Stimulated activated CD8-positive, alpha-beta memory T cell treated with anti-CD3 and anti-CD28 coated beads, Interleukin-15, amount 100 ng/mL, for 4 hours (primary cell): Measurements from ENCODE around the gene LRRC58.
"Not testable (repeated sequence)": the region's sequence is repeated elsewhere in the genome, so short reads cannot be mapped to it uniquely, and the experiment has no call there.

ENCODE experiments used
- DNase-seq, 2 donors: peaks; one replicate each; pipeline ENCODE4 v3.0.0-alpha.2; 2020; ENCODE audit warnings: low read depth in 2 of 2

The LRRC58 gene

GRCh38 chr3:120339362-120339761 lies 9.8 kb downstream of the LRRC58 start:
- no peak for DNase-seq

DNA sequence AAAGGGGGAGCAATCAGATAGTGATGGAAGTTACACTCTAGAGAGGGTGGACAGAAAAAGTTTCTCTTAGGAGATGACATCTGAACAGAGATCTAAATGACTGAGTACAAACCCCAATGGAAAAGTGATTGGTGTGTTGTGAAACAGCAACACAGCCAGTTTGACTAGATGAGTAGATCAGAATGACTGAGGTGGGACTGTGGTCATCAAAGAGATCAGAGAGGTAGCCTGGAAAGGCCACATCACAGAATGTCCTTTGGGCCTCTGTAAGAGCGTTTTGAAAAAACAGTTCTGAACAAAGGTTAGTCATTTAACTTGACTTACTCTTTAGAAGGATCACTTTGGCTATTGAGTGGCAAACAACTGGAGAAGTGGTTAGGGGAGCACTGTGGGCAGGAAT lies 10.6 kb downstream of the LRRC58 start:
- DNase-seq = no peak

DNA sequence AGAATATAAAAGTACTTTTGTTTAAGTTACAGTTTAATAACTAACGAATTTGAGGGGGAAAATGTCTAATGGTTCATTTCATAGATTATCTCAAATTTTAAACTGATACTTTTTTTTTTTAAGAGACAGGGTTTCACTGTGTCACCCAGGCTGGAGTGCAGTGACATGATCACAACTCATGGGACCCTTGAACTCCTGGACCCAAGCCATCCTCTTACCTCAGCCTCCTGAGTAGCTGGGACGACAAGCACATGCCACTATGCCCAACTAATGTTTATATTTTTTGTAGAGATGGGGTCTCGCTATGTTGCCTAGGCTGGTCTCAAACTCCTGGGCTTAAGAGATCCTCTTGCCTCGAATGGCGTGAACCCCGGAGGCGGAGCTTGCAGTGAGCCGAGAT lies 16.5 kb downstream of the LRRC58 start:
- DNase-seq = no peak

GRCh38 chr3:120331076-120331475 lies 18.1 kb downstream of the LRRC58 start:
- DNase-seq = no peak

- DNase-seq = no peak
Observed at GRCh38 chr3:120326784-120327183, 22.4 kb downstream of the LRRC58 start.

GRCh38 chr3:120324190-120324589 lies 25.0 kb downstream of the LRRC58 start:
- no peak for DNase-seq

DNA sequence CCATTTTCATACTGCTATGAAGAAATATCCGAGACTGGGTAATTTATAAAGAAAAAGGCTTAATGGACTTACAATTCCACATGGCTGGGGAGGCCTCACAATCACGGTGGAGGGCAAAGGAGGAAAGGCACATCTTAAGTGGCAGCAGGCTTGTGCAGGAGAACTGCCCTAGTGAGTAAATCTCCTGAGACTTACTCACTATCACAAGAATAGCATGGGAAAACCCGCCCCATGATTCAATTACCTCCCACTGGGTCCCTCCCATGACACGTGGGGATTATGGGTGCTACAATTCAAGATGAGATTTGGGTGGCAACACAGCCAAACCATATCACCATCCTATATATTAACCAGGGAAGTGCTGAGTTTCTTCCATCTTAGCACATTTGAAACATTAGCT lies 25.4 kb downstream of the LRRC58 start:
- DNase-seq = not testable (repeated sequence)

GRCh38 chr3:120311863-120312794 lies 37.0 kb downstream of the LRRC58 start:
- DNase-seq = no peak

GRCh38 chr3:120306519-120307455 lies 42.4 kb downstream of the LRRC58 start:
- DNase-seq = no peak

- DNase-seq = no peak
Observed at GRCh38 chr3:120304616-120305015, 44.5 kb downstream of the LRRC58 start.

DNA sequence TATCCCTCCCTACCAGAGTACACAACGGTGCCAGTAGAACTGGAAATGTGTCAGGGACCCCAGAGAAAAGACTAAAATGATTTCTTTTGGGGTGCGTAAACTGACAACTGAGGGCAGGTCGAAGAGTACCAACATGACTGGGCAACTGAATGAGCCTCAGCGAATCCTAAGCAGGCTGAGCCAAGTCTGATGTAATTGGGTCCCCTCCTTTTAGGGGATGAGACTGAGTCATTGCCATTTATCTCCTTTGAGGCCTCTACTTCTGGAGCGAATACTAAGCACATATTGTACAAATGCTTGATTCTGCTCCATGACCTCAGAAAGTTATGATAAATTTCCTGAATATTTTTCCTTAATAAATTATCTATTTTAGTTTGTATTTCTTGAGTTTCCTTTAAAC lies 46.8 kb downstream of the LRRC58 start:
- DNase-seq = no peak

DNA sequence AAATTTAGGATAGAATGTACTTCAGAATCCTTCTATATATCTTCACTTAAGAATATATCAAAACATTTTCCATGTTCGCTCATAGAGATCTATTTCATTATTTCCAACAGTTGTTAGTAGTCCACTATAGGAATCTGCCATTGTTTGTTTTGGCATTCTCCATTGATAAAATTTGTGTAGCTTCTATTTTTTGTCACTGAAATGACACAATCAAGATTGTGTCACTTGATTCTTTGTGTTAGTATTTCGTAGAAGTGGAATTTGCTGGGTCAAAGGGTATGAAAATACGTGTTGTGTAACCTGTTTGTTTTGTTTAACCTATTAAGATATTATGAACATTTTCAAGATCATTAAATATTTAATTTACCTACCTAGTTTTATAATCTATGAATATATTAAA lies 48.2 kb downstream of the LRRC58 start:
- no peak for DNase-seq

DNA sequence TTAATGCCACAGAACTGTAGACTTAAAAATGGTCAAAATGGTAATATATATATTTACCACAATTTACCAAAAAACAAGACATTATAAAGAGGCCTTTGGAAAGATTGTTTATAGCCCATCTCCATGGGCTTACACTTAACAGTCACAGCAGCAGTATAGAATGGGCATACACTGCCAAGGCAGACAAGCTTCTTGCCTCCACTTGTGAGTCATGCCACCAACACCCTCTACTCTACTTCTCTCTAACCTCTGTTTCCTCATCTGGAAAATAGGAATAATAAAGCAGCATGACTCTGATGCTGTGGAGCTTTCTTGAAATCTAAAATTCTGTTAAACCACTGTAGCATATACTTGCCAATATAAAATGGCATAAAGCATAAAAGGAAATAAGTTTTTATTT lies 49.8 kb downstream of the LRRC58 start:
- no peak for DNase-seq

GRCh38 chr3:120298996-120299395 lies 50.2 kb downstream of the LRRC58 start:
- no peak for DNase-seq

GRCh38 chr3:120291552-120291951 lies 57.6 kb downstream of the LRRC58 start:
- DNase-seq = not testable (repeated sequence)

DNA sequence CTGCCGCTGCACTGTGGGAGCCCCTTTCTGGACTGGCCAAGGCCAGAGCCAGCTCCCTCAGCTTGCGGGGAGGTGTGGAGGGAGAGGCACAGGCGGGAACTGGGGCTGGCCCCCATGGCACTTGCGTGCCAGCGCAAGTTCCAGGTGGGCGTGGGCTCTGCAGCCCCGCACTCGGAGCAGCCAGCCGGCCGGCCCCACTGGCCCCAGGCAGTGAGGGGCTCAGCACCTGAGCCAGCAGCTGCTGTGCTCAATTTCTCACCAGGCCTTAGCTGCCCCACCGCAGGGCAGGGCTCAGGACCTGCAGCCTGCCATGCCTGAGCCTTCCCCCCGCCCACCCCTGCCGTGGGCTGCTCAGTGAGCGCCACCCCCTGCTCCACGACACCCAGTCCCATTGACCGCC lies 59.5 kb downstream of the LRRC58 start:
- DNase-seq = no peak

DNA sequence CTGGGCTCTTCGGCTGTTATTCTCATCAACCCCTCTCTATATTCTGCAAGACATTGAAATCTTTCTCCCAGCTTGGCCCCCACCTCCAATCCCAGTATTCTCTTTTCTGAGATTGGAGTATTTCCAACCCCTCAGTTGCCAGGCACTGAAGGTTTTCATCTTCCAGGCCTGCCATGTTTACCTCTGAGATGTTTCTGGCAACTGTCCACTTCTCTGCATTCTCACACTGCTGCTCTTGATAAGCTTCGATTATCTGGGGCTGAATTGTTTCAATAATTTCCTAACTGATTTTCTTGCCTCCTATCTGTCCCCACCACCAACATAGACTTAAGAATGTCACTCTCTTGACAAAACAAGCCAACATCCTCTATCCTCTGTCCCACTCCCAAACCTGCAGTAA lies 62.7 kb downstream of the LRRC58 start:
- DNase-seq = no peak

DNA sequence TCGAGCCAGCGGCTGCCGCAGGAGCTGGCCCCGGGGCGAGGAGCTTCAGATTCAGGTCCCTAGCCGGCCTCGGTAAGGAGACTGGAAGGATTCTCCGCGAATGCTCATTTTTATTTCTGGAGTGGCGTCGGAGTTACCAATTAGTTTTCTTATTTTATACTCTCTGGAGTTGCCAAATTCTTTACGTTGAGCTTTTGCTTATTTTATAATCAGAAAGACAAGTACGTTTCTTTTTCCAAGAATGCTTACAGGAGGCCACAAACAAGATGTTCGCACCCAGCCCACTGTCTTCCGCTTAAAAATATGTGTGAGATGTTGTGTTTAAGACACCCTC lies 63.7 kb downstream of the LRRC58 start:
- DNase-seq = no peak

DNA sequence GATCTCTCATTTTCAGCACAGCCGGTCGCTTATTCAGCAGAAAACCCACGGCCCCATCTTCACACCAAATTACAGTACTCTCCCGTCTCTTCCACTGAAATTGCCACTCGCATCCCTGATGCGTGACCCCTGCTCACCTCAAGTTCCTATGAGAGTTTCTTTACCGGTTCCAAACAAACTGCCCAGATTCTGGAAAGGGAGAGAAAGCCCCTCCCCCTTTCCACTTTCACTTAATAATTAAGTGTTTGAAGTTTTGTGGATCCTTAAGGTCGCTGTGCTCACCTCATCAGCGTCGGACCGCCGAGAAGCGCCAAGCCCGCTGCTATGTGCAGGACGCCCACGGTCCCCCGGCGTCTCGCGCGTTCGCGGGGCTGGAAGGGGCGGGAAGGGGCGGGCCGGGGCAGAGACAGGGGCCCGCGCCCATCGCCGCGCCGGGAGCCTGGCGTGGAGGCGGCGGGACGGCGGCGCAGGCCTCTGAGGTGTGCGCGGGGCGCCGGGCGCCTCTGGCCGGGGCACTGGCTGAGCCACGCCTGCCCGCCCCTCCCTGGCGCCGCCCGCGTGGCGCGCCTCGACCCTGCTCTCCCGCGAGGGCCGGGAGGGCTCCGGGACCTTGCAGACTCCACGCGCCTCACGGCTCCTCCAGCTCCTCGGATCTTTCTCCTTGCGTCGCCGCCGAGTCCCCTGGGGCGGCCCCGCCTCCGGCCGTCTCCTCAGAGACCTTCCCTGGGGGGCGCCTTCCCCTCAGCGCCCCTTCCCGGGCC lies 64.2 kb downstream of the LRRC58 start, which contains the start of gene GPR156:
Gene GPR156 (minus strand): TSS at position 476 of the 761 bp plus-strand sequence. CDS start 41,124 bp downstream, outside the sequence.
- DNase-seq = no peak

GRCh38 chr3:120281261-120281660 lies 67.9 kb downstream of the LRRC58 start:
- no peak for DNase-seq

DNA sequence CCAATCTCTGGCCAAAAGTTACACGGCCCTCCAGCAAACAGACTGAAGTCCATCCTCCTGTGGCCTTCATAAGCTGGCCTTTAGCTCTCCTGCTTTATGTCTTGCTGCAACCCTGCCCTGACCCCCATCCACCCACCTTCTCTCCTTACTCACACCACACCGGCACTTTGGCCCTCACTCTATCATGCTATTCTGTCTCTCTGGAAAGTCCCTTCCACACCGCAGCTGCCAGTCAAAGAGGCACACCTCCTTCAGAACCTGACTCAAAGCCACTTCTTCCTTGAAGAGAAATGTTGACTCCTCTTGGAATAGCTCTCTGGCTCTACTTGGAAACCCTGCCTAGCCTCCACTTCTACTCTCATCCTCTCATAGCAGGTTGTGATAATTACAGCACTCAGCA lies 68.6 kb downstream of the LRRC58 start:
- DNase-seq = no peak

DNA sequence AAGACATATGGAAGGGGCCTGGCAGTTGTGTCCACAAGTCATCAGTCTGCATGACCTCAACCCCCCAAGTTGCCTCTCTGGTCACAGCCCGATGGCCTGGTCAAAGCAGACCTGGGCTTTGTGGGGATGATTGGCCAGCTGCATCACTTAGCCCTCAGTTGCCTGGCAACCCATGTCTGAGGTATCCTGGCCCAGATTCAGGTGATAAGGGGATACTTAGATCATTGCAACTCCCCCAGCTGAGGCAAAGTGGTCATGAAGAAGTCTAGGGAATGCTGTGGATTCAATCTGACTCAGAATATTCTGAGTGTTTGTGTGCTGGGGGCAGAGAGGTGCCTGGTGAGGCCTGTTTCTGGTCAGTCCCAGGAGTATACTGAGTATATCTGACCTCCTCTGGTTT lies 69.1 kb downstream of the LRRC58 start:
- no peak for DNase-seq
